Iris pigment epithelial cell (primary cell): ENCODE measurements around the gene RIMBP2.

Experiments used
- DNase-seq: peaks from one replicate; pipeline ENCODE4 v3.0.0-alpha.2; 2011; ENCODE audit warnings: low read depth

The RIMBP2 gene

DNA sequence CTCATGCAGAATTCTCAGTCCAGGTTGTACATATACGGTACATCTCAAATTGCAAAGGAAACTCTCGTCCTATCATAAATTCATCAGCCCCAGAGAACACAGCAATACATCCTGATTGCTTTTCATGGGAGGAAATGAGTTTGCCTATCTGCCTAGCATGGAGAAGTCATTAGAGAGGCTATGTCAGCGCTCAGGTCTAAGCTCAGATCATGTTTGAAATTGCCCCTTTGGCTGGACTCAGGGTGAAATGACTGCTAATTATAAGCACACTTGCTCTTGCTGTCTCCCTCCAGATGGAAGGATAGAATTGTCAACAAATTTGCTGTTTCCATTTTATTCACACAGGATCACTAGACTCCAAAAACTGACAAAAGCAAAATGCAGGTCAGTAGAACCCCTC, 178.4 kb downstream of the RIMBP2 start:
- no peak for DNase-seq

DNA sequence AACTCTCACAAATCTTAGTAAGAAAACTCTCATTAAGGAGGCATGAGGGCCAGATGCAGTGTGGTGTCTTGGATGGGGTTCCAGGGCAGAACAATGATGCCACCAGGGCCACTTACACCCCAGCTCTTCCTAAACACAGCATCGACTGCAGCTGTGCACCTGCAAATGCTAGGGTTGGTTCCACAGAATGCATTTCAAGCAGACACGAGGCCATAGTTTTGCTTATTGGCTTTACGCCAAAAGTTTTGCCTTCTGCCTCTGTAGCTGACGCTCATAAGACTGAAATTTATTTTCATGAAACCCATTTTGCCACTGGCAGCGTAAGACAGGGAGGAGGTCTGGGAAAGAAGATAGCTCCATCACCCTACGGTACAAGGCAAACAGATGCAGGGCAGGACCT, 179.0 kb downstream of the RIMBP2 start:
- no peak for DNase-seq

DNA sequence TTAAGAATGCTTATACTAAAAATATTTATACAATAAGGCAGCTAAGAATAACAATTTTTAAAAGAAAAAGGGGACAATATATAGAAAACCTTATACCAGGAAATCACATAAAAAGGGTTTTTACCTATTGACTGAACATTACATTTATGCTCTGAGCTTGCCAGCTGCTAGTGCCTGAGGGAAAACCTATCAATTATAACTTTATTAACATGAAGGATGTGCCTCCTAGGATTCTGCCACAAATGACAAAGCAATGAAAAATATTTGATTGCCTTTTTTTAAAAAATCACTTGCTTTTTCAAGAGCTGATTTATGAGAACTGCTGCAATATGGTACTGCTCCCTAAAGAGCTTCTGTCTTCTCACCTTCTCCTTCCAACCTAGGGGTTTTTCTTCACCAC, 185.7 kb downstream of the RIMBP2 start:
- no peak for DNase-seq

DNA sequence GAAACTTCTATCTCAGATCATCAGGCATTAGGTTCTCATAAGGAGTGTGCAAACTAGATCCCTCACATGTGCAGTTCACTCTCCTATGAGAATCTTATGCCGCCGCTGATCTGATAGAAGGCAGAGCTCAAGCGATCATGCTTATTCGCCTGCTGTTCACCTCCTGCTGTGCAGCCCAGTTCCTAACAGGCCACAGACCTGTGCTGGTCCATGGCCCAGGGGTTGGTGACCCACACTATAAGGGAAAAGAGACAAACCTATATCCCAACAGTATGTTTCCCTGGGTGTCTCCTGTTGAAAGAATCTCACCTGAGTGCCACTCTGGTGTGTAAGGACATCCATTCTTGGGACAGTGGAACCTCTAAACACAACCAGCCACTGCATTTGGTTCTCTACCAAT, 186.3 kb downstream of the RIMBP2 start:
- no peak for DNase-seq

DNA sequence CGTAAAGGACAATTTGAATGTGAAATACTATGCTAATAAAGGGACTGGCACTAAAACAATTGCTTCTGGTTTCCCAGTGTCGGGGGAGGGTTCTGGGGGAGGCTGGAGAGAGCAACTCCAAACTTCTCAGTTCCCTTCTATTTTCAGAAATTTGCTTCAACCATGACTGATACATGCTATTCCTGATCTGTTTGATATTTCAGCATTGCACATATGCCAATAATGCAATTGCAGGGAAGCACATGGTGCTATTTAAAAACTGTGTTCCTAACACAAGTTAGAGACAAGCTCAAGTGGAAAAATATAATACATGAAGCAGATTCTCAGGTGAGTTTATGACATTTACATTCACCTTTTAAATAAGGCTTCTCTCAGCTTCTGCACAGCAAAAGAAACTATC, 188.9 kb downstream of the RIMBP2 start:
- DNase-seq = no peak

DNA sequence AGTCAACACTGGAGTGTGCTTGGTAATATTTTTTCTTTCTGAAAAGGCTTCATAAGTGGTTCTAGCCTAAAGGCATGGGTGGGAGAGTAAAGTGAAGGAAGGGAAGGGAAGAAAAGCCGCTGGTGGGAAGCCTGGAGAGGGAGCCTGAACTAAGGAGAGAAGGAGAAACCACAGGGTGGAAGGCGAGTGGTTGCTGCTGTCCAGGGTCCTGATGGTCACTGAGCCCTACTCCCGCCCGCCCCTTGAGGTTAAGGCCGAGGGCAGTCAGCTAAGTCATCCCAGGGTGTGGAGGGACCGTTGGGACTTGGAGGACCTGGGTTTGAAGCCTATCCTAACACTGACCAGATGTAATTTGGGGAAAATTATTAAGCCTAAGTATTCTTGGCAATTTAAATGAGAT, 189.3 kb downstream of the RIMBP2 start:
- DNase-seq = no peak

DNA sequence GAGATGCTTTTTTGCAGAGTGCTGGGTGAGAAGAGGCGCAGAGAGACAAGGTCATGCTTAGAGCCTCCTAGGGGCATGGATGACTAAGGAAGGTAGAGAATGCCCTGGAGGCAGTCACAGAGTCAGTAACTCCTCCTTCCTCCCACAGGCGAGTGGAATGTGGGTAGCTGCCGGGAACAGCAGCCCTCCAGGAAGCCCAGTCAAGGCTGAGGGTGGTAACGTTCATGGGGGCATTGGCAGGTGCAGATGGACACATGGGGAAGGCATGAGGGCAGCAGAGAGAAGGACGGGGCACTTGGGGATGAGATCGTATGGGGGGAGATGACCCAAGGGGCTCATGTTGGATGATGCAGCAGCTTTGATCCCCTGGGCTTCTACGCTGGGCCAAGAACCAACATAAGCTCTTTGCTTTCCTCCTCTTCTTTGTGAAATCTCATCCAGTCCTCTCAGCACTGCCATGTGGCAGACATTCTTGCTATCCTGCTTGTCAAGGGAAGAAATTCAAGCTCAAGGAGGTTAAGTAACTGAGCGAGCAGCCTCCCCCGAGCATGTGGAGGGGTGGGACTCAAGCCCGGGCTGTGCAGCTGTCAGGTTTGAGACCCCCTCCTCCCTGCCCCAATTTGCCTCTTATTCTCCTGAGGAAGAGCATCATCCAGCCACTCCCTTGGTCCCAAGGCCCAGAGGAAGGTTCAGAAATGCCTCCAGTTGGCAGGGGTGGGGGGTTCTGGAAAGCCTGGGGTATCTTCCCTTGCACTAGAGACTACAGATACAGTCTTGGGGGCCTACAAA, 190.5 kb downstream of the RIMBP2 start:
- DNase-seq = no peak

DNA sequence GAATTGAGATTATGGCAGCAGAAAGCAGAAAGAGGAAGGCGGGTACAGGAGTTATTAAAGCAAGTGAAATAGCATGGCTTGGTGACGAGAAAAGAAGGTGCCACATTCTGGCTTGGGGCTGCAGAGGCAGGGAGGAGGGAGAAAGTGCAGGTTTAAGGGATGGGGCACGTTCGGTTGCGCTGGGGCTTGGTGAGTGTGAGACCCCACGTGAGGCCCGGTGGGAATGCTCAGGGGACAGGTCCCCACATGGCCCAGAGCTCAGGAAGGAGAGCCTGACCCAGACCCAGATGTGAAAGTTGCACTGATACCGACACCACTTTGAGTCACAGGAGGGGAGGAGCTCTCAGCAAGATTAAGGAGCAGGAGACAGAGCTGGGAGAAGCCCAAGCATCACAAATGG, 191.3 kb downstream of the RIMBP2 start:
- no peak for DNase-seq

DNA sequence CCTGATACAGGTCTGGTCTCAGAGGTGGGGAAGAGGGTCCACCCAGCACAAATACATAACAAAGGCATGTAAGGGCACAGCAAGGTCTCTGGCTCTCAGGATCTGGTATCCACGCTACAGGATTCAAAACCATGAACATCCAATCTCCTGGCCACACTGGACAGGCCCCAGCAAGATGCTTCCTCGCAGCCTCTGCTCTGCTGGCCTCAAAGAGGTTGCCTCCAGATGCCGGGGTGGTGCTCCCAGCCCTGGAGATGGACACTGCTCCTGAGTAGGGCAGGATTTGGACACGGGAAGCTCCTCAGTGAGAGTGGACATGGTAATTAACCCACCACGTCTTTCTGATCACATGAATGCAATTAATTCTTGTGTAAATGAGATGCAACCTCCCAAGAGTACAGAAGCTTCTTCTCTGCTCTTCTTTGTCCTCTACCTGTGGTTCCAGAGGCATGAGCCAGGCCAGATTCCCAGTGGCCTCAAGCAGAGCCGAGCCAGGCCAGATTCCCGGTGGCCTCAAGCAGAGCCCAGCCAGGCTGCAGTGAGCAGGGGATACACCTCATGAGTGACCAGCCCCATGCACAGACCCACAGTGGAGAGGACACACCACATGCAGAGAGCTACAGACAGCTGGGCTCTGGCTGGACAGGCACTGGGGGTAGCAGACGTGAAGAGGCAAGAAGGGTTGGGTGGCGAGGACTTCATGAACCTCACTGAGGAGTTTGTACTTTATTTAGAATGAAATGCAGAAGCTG, 192.1 kb downstream of the RIMBP2 start:
- DNase-seq = no peak

DNA sequence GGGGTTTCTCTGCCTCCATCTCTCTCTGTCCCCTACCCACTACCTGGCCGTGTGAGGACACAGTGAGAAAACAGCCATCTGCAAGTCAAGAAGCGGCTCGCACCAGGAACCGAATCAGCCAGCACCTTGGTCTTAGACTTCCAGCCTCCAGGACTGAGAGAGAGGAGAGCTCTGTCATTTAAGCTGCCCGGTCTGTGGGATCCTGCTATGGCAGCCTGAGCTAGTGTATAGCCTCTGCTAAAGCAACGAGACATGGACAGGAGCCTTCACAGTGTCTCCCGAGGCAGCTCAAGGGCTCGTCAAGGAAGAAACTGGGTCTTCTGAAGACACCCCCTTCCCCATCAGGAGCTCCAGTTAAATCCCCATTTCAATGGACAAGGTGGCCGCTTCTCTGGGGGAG, 192.9 kb downstream of the RIMBP2 start:
- DNase-seq = no peak

DNA sequence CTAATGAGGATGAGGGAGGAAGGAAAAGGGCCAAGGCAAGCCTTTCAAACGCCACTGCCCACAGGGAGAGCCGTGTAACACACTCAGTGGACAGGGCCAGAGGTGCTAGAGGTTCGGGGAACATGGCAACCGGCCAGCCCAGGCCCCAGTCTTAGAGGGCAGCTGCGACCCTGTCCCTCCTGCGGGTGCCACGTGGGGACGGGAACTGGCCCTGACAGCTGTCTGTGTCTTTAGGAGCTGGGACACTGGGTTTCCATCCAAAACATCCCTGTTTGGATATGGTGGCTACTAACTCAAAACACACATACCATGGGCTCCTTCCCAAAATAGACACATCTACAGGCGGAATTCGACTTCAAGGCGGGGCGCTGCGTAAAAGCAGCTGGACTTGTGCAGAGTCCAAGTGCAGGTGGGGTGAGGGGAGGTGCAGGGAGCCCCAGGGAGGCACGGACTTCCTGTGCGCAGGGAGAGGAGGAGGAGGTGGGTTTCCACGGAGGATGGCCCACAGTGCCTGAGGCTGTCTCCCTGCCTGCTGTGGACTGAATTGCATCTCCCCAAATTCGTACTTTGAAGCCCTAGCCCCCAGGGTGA, 193.8 kb downstream of the RIMBP2 start:
- no peak for DNase-seq

DNA sequence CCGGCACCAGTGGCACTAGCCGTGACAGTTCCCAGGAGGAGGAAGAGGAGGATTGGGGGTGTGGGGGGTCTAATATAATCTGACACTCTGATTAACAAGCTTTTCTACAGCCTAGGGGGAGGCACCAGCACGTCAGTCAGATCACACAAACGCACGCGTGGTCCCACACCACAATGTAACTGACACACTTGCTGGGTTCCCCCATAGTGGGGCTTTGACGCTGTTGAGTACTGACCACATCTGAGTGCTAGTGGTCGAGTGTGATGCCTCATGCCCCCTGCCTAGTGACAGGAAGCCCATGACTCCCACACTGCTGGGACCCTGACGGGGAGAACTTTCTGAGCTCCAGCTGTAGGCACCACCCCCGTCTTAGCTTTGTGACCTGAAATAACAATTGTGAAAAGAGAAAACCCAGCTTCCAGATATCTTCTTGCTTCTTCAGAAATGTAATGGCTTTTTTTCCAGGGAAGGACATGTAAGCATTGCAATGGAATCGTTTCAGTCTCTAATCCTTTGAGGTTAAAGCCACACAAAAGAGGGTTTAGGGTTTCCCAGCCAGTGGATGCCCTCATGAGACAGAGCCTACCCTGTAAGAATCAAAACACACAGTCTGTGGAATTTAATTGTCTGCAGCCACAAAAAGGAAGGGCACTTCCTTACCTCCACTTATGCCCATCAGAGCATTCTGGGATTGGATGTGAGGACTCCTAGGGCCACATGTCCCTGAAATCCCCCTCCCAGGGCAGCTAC, 194.5 kb downstream of the RIMBP2 start:
- no peak for DNase-seq

DNA sequence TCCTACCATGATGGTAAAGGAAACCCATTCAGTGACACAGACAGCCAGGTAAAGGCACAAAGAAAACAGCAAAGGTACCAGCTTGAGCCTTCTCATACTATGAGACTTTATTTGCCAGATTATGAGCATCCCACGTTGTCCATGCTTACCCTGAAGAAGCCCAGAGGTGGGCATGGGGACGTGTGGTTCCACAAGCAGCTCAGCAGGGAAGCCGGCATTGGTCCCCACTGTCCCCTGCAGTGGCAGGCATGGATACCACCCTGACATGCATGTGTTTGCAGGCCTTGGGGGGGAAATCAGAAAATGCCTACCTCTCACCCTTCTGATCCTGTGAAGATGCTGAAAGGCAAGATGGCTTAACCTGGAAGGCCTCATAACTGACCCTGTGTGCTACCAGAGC, 195.3 kb downstream of the RIMBP2 start:
- no peak for DNase-seq

DNA sequence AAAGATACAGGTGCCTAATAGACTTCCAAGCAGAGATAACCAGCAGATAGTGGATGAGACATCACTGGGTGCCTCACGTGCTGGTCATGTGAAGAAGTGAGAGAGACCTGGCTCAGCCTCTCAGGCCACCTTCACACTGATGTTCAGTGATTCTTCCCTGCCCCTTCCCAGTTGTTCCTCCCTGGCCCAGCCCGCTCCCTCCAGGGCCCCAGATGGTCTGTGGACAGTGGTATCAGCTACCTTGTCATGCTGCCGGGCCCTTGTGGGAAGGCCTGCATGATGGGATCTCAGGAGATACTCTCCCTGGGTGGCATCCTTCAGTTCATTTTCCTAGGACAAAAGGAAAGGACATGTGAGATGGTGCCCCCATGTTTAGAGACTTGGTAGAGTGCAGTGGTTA, 198.5 kb downstream of the RIMBP2 start:
- DNase-seq = no peak

DNA sequence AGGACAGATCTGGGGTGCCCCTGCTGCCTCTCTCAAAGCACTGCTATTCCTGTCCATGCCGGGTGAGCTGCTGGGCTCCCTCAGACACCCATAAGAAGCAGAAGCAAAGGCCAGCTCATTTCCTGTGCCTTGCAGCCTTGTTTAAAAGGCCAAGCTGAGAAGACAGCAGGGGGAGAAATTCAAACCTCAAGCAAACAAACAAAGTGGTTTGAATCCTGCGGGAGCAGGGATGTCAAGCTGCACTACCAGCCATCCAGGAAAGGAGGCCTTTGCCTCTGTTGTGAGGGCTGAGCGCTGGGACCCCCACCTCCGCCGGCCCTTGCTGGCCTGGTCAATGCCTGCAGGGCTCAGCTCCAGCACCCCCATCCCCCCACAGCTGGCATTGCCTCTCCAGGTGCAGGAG, 201.9 kb downstream of the RIMBP2 start:
- DNase-seq = no peak

DNA sequence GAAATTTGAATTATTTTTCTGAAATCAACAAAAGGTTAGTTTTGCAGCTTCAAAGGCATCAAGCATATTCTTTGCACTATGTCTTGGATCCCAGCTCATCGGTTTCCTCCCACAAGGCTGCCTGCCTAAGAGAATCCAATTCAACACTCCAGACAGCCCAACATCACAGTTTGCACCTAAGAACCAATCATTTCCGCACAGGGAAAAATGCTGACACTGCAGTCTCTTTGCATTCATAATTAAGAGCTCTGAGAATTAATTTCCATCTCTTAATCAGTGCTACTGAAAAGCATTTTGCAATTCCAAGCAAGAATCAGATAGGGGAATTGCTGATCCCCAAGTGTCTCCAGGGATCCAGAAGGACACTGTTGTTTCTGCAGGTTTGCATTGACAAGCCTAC, 202.5 kb downstream of the RIMBP2 start:
- DNase-seq = no peak

DNA sequence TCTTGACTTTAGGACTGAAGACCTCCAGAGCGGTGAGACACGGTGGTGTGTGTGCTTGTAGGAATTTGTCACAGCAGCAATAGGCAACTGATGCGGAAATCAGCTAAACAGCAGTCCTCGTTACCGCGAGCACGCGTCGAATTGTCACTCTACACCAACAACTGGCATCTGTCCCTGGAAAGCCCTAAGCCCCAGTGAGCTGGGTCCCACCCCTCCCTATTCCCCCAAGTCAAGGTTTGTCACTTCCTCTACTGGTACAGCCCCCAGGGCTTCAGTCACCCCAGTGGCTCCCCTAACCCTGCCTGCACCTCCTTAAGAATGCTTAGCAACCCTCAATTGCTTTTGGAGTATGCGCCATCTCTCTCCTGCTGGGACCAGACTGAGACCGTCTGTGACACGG, 204.8 kb downstream of the RIMBP2 start:
- DNase-seq = no peak

DNA sequence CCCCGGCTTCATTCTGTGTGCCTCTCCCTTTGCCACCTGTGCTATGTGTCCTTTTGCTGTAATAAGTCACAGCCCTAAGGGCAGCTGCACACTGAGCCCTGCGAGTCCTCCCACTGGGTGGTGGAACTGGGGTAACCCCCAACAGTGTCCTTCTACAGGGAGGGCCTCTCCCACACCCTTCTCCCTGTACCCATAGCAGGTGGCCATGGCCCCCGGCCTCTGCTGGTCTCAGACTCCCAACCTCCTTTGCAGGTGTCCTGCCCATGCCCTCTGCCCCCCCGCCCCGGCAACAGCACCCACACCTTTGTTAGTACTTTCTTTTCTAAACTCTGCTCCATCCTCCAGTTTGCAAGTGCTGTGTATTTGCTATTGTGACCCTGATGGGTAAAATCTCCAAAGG, 206.6 kb downstream of the RIMBP2 start:
- no peak for DNase-seq

DNA sequence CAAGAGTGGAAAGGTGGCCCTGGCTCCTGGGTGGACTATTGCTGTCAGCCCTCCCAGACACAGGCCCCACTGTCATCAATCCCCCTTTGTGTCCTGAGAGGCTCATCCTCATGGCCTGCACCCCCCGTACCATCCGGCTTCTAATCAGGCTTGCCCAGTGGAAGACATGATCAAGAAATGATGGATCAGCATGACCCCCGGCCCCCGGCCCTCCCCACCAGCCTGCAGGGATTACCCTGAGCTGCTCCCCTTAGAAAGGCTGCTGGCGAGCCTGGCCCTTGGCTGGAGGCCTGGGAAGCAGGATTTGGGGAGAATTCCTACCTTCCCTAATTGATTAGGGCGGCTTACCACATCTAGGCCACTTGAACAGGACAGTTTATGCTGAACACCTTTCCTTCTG, 207.3 kb downstream of the RIMBP2 start:
- no peak for DNase-seq

DNA sequence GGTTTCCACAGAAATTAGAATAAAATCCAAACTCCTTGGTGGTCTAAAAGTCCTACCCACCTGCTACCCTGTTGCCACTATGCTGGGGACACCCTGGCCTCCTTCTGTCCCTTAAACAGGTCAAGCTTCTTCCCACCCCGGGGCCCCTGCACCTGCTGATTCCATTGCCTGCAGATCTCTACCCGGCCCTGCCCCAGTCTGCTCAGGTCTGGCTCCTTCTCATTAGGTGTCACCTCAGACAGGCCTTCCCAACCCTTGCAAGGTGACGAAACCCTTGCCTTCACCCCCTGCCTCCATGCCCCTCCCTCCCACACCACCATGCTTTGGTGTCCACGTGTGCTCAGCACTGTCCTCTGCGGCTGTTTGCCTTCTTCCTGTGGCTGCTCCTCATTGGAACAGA, 207.8 kb downstream of the RIMBP2 start:
- no peak for DNase-seq

DNA sequence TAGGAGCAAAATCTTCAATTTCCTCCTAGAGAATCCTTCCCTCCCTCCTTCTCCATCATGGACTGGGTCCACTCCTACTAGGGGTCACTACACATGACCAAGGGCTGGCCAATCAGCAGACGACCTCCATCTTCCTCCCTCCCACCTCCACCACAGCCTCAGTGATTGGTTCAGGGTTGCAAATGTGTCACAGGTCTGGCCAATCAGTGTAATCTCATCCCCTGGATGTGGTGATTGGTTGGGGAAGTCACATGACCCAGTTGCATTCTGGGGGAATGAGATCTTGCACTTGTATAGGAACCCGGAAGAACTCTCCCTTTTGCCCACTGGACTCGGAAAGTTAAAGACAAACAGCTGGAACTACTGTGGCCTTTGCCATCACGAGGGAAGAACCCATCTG, 209.3 kb downstream of the RIMBP2 start:
- DNase-seq = no peak

DNA sequence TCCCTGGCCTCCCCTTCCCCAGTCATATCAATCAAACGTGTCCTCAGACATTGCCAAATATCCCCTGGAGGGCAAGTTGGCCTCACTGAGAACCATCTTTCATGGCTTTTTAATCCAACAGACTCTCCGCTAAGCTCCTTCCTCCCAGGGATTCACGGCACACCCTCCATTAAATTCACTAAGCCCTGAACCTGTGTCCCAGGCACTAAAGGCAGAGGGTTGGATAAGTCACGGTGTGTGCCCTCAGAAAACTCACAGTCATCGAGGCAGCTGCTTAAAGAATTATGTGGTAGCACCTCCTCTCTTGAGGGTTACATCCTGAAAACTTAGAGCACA, 211.3 kb downstream of the RIMBP2 start:
- DNase-seq = no peak
